Muscle of arm (tissue), 12 donors: ENCODE results near the gene CTAGE6. TPM values are rescaled to one million over a fixed set of nuclear protein-coding genes. Genes with fewer than 3 reads are reported as not detected.
"Not testable (repeated sequence)": the region's sequence is repeated elsewhere in the genome, so short reads cannot be mapped to it uniquely, and the experiment has no call there.

Experiments used
- DNase-seq: peaks from one replicate; pipeline ENCODE4 v3.0.0-alpha.2; 2013
- polyA plus RNA-seq, 12 donors: library from polyadenylated mRNA; unstranded; fragments of 120-200 nt; gene quantifications; one replicate each; pipeline ENCODE4 v1.2.1, GENCODE V29; 2013; ENCODE audit not compliant: insufficient read length in 12 of 12

CTAGE6 gene
- polyA plus RNA-seq, 12 donors: 0.20 to 1.5 (median 0.31) TPM; not detected in 5

- DNase-seq: not testable (repeated sequence)
Measured at GRCh38 chr7:143715543-143716193, 41.8 kb downstream of the CTAGE6 start.

DNA sequence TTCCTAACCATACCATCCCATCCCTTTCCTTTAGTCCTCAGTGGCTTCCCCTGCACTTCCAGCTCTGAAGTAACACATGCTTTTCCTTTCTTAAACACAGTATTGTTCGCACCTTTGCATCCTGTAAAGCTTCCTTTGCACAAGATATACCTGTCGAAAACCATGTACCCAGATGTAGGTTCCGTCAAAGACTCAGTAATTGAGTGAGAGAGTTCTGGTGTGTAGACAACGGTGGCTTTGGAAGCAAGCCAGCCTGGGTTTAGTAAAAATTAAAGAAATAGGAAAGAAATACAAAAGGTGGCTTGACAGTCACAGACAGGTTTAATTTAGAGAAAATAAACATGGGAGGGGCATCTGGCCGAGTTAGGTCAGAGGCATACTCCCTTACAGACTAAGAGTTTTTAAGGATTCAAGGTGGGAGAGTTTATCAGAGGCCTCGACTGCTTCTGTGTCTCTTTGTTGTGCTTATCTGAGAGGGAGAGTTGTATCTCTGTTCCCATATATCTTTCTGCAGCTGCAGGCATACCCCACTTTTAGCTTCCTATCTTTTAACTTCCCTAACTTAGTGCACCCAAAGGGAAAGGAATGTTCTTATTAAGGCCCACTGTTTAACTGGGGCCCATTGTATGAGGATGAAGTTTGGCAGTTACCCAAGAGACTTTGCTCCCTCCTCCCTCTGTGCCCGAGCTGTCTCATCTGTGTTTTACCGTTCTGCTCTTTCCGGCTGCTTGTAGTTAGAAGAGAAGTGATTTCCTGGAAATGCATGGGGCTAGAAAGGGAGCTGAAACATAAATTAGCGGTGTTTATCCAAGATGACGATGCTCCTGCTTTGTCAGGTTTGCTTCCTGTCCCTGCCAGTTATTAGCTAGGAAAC lies 42.7 kb downstream of the CTAGE6 start:
- DNase-seq: not testable (repeated sequence)

GRCh38 chr7:143712381-143712780 lies 45.1 kb downstream of the CTAGE6 start:
- not testable (repeated sequence) for DNase-seq

DNA sequence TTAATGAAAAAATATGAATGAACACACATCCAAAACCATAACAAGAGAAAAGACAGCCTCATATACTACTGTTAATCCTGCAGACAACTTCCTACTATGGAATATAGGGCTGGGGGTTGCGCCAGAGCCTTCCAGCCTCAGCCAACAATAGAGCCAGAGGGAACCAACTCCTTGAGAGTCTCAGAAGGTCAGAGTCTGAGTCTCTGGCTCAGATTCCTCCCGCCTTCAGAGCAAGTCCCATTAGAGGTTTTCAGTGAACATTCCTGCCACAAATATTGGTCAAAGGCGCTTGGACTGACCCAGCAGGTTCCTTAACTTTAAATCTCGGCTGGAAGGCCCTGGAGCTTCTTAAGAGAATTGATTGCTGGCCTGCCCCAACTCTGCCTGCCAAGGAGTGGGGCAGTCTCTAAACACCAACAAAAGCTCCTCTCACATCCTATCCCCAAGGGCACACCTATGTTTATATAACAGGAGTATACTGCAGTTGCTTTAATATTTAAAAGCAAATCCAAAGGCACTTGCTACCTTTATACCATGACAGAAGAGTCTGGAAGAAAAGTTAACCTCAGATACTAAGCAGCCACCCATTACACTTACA lies 45.7 kb downstream of the CTAGE6 start:
- DNase-seq: not testable (repeated sequence)

GRCh38 chr7:143709895-143710294 lies 47.6 kb downstream of the CTAGE6 start:
- DNase-seq: not testable (repeated sequence)

Other genes starting within 250 kb of the CTAGE6 start
- 1 to 10 TPM in 2 of 12 donors, under 1 TPM in 4, not detected in 6; 0.12 to 8.3 (median 0.75) TPM for gene CTAGE15, start 185.9 kb downstream of the CTAGE6 start, polyA plus RNA-seq
- gene TCAF2, start 136.7 kb downstream of the CTAGE6 start, polyA plus RNA-seq: 10 to 100 TPM in 8 of 12 donors, 1 to 10 TPM in 3, not detected in 1; 6.8 to 26.2 (median 13.3) TPM
- 100 to 1,000 TPM in 11 of 12 donors, not detected in 1; 108 to 248 (median 215) TPM for gene TCAF1, start 144.5 kb upstream of the CTAGE6 start, polyA plus RNA-seq
- gene OR2F2, start 177.5 kb upstream of the CTAGE6 start, polyA plus RNA-seq: not detected
- under 1 TPM in 4 of 12 donors, not detected in 8; 0.04 to 0.32 (median 0.05) TPM for gene OR2F1, start 197.1 kb upstream of the CTAGE6 start, polyA plus RNA-seq
- gene OR6B1, start 242.6 kb upstream of the CTAGE6 start, polyA plus RNA-seq: not detected